Body of pancreas (tissue), 4 donors: ENCODE measurements around the gene VPS26A. TPM values are rescaled to one million over a fixed set of nuclear protein-coding genes. Genes with fewer than 3 reads are reported as not detected.

Experiments used
- ATAC-seq: fragments of 150-250 bp; one replicate; pipeline ENCODE4 v1.9.1; 2016
- DNase-seq, 4 donors: peaks; one replicate each; pipeline ENCODE4 v3.0.0-alpha.2; 2019
- H3K27ac ChIP-seq, 4 donors: fragments of 200-600 bp; sonication (generic); 1 replicate in 3 of 4; 2 replicates in 1 of 4; pipeline versions ENCODE4 v1.5.1 to v1.6.1; 2016 to 2019; ENCODE audit warnings: mild to moderate bottlenecking in 1 of 4, mixed read lengths in 1 of 4, moderate library complexity in 1 of 4
- H3K27me3 ChIP-seq, 2 donors: fragments of 200-600 bp; sonication (generic); one replicate each; pipeline ENCODE4 v1.6.0; 2016; ENCODE audit warnings: mild to moderate bottlenecking in 1 of 2
- H3K36me3 ChIP-seq, 2 donors: fragments of 200-600 bp; sonication (generic); replicated peaks in 1 of 2; 2 replicates each; pipeline ENCODE4 v1.5.1; 2016; ENCODE audit warnings: low read depth in 2 of 2; ENCODE audit not compliant: insufficient read depth in 1 of 2
- H3K4me1 ChIP-seq: fragments of 200-600 bp; sonication (generic); one replicate; pipeline ENCODE4 v1.6.0; 2016
- H3K4me3 ChIP-seq, 2 donors: fragments of 200-600 bp; sonication (generic); 1 replicate in 1 of 2; 2 replicates in 1 of 2; pipeline ENCODE4 v1.5.1; 2016 to 2019
- H3K9me3 ChIP-seq, 3 donors: fragments of 200-600 bp; sonication (generic); 1 replicate in 2 of 3; 2 replicates in 1 of 3; pipeline ENCODE4 v1.5.1; 2016
- CTCF ChIP-seq, 7 experiments: fragments of 450-650 bp in 4 of 7; fragments of 200-600 bp in 3 of 7; sonication (generic) in 3 of 7; IDR thresholded peaks; one replicate each; pipeline ENCODE4 v1.5.1; 2016 to 2019; ENCODE audit warnings: antibody characterized with exemption in 7 of 7
- POLR2A ChIP-seq, 3 donors: fragments of 450-650 bp; IDR thresholded peaks; one replicate each; pipeline ENCODE4 v1.6.1; 2016; ENCODE audit warnings: antibody characterized with exemption in 3 of 3, mild to moderate bottlenecking in 2 of 3
- WGBS, 2 donors: methylation state at CpG; one replicate each; pipeline ENCODE4 v1.1.5; 2017; 5-methylcytosine and 5-hydroxymethylcytosine counted together
- intact Hi-C: fragments of 100-400 bp; cut with DNase I; formaldehyde crosslinking; loops from one replicate; pipeline ENCODE4 v1.15.1; 2023
- small RNA-seq: library from RNA; depleted of rRNA; stranded (forward); fragments of <200 nt; gene quantifications from one replicate; pipeline ENCODE3, GENCODE V24; 2016
- total RNA-seq, 2 donors: library from RNA; depleted of rRNA; stranded (reverse); fragments of >200 nt; gene quantifications; one replicate each; pipeline ENCODE4 v1.1.0, GENCODE V29; 2016

VPS26A gene
- total RNA-seq, 2 donors from 2014 or later: 12.2 to 17.1 TPM

- Histone ChIP-seq H3K4me3 (peak overlapping the region in 1 of 2 donors; percentile 5), H3K27ac (peak overlapping the region; percentile 39 to 92 (median 64))
Observed at GRCh38 chr10:69220507-69220906, 96.5 kb downstream of the VPS26A start.

More at GRCh38 chr10:69220507-69220906, 96.5 kb downstream of the VPS26A start:
- peaks cover 11% of the 10 kb centered on the region for H3K4me1 ChIP-seq
- no peak for DNase-seq
- WGBS, 2 donors: 30 to 47% methylated on average over 9 of the region's 9 CpGs
- no peaks in the 10 kb centered on the region for H3K9me3 ChIP-seq
- no peak for TF ChIP-seq CTCF (IDR thresholded peaks at IDR 0.05)
- no peak for TF ChIP-seq POLR2A (IDR thresholded peaks at IDR 0.05)
- H3K27me3 ChIP-seq: no peaks in the 10 kb centered on the region
- H3K36me3 ChIP-seq: no peaks in the 10 kb centered on the region
- ATAC-seq: peak; percentile 19
- intact Hi-C loops: no loop called here

Small RNAs within 50 kb of the gene (small RNA-seq; reads per million reads assigned to genes)
- gene RF00017: not detected

Other genes starting within 250 kb of the VPS26A start
- gene DDX50, start 222.9 kb upstream of the VPS26A start, total RNA-seq: 10 to 100 TPM; 22.3 to 23.7 TPM
- 10 to 100 TPM; 24.6 to 38.9 TPM for gene DDX21, start 168.0 kb upstream of the VPS26A start, total RNA-seq
- gene KIFBP, start 135.4 kb upstream of the VPS26A start, total RNA-seq: 10 to 100 TPM; 15.8 to 16.9 TPM
- gene SRGN, start 36.1 kb upstream of the VPS26A start, total RNA-seq: 10 to 100 TPM; 52.7 to 55.7 TPM
- gene SUPV3L1, start 56.1 kb downstream of the VPS26A start, total RNA-seq: 10 to 100 TPM; 10.9 to 25.1 TPM
- gene HKDC1, start 96.2 kb downstream of the VPS26A start, total RNA-seq: 10 to 100 TPM in 1 of 2 donors, 1 to 10 TPM in 1; 6.7 to 13.5 TPM
- 10 to 100 TPM; 15.8 to 17.1 TPM for gene HK1, start 154.3 kb downstream of the VPS26A start, total RNA-seq